Measurements from ENCODE around the gene OSGEP.

GRCh38 chr14:20470603-20470901, 15.9 kb upstream of the OSGEP start:
- TF ChIP-seq POLR2AphosphoS5 (IDR thresholded peaks at IDR 0.05; ENCODE audit: low read depth, low read length) (no peak), REST (IDR thresholded peaks at IDR 0.05; ENCODE audit: insufficient read depth in 1 of 2, low read depth in 2 of 2, low read length in 1 of 2) (no peak), CTCF (IDR thresholded peaks at IDR 0.05) (no peak), TCF7L2 (IDR thresholded peaks at IDR 0.05; ENCODE audit: low read depth, low read length) (no peak), SIN3A (IDR thresholded peaks at IDR 0.05; ENCODE audit: borderline replicate concordance, insufficient read depth, low read depth, low read length) (no peak)

Data from Panc1 (cell line).